Neuronal stem cell (in vitro differentiated cells): ENCODE measurements around the gene TMED9.
"Not testable (repeated sequence)": the region's sequence is repeated elsewhere in the genome, so short reads cannot be mapped to it uniquely, and the experiment has no call there.

Source experiments
- DNase-seq: peaks from one replicate; pipeline ENCODE4 v3.0.0-alpha.2; 2013; ENCODE audit warnings: low spot score
- H2AFZ ChIP-seq: one replicate; pipeline ENCODE4 v1.6.1; 2013; ENCODE audit warnings: mild to moderate bottlenecking, low read length, inconsistent platforms
- H2AK5ac ChIP-seq: 2 replicates; pipeline ENCODE4 v1.6.1; 2013; ENCODE audit warnings: low read depth, mild to moderate bottlenecking, inconsistent platforms, low read length, moderate library complexity, mixed read lengths
- H2BK120ac ChIP-seq: 2 replicates; pipeline ENCODE4 v1.6.1; 2013; ENCODE audit warnings: low read depth, mild to moderate bottlenecking, inconsistent platforms, low read length, moderate library complexity, mixed read lengths
- H2BK12ac ChIP-seq: one replicate; pipeline ENCODE4 v1.6.1; 2013; ENCODE audit warnings: low read length, inconsistent platforms
- H2BK15ac ChIP-seq: 2 replicates; pipeline ENCODE4 v1.6.1; 2013; ENCODE audit warnings: mild to moderate bottlenecking, low read length, inconsistent platforms, mixed read lengths
- H2BK5ac ChIP-seq: one replicate; pipeline ENCODE4 v1.6.1; 2013; ENCODE audit warnings: inconsistent platforms, mild to moderate bottlenecking, low read length, moderate library complexity
- H3K14ac ChIP-seq: one replicate; pipeline ENCODE4 v1.6.1; 2013; ENCODE audit warnings: low read length, inconsistent platforms
- H3K18ac ChIP-seq: 2 replicates; pipeline ENCODE4 v1.6.1; 2013; ENCODE audit warnings: low read length, inconsistent platforms
- H3K23ac ChIP-seq: 2 replicates; pipeline ENCODE4 v1.6.1; 2013; ENCODE audit warnings: low read depth, mild to moderate bottlenecking, mixed read lengths, low read length, inconsistent platforms; ENCODE audit not compliant: poor library complexity
- H3K27ac ChIP-seq: replicated peaks from 3 replicates; pipeline ENCODE4 v1.5.1; 2013; ENCODE audit warnings: low read length, inconsistent platforms
- H3K27me3 ChIP-seq, 3 experiments: 2 replicates each; pipeline ENCODE4 v1.6.1; 2013; ENCODE audit warnings: low read length in 3 of 3, mild to moderate bottlenecking in 2 of 3, inconsistent platforms in 1 of 3, low read depth in 1 of 3, mixed read lengths in 1 of 3, moderate library complexity in 1 of 3; ENCODE audit not compliant: control insufficient read depth in 3 of 3, insufficient read depth in 3 of 3
- H3K36me3 ChIP-seq, 2 donors: replicated peaks in 1 of 2; 2 replicates each; pipeline ENCODE4 v1.6.1; 2013; ENCODE audit warnings: low read length in 2 of 2; ENCODE audit not compliant: control insufficient read depth in 2 of 2, insufficient read depth in 2 of 2
- H3K4ac ChIP-seq: 2 replicates; pipeline ENCODE4 v1.6.1; 2013; ENCODE audit warnings: inconsistent platforms, mild to moderate bottlenecking, low read length, moderate library complexity
- H3K4me1 ChIP-seq, 2 donors: 1 replicate in 1 of 2; 2 replicates in 1 of 2; pipeline ENCODE4 v1.6.1; 2013; ENCODE audit warnings: low read length in 2 of 2, low read depth in 1 of 2; ENCODE audit not compliant: control insufficient read depth in 2 of 2, insufficient read depth in 1 of 2
- H3K4me2 ChIP-seq: one replicate; pipeline ENCODE4 v1.6.1; 2013; ENCODE audit warnings: mild to moderate bottlenecking, low read length, inconsistent platforms; ENCODE audit not compliant: insufficient read depth, poor library complexity, severe bottlenecking
- H3K4me3 ChIP-seq, 2 donors: 2 replicates each; pipeline ENCODE4 v1.5.1; 2013; ENCODE audit warnings: low read length in 2 of 2, mild to moderate bottlenecking in 2 of 2, inconsistent platforms in 1 of 2, moderate library complexity in 1 of 2
- H3K79me1 ChIP-seq: one replicate; pipeline ENCODE4 v1.6.1; 2013; ENCODE audit warnings: low read depth, mild to moderate bottlenecking, inconsistent platforms, low read length, moderate library complexity
- H3K9ac ChIP-seq: one replicate; pipeline ENCODE4 v1.6.1; 2013; ENCODE audit warnings: mild to moderate bottlenecking, low read depth, low read length, inconsistent platforms; ENCODE audit not compliant: poor library complexity
- H3K9me3 ChIP-seq, 2 donors: replicated peaks in 1 of 2; 2 replicates each; pipeline versions ENCODE3 to v1.6.1; 2013; ENCODE audit warnings: low read length in 2 of 2, mild to moderate bottlenecking in 2 of 2, inconsistent platforms in 1 of 2, low read depth in 1 of 2, mixed read lengths in 1 of 2, moderate library complexity in 1 of 2; ENCODE audit not compliant: control insufficient read depth in 2 of 2, insufficient read depth in 1 of 2
- H4K8ac ChIP-seq: one replicate; pipeline ENCODE4 v1.6.1; 2013; ENCODE audit warnings: low read depth, mild to moderate bottlenecking, inconsistent platforms, low read length, moderate library complexity
- H4K91ac ChIP-seq: one replicate; pipeline ENCODE4 v1.6.1; 2013; ENCODE audit warnings: low read length, low read depth, mild to moderate bottlenecking, inconsistent platforms; ENCODE audit not compliant: poor library complexity
- WGBS, 2 donors: extraction: QIAGEN DNeasy Blood & Tissue Kit; methylation state at CpG; one replicate each; pipeline ENCODE4 v1.1.7; 2013; ENCODE audit warnings: missing lambda C conversion rate in 2 of 2, mixed read lengths in 1 of 2; ENCODE audit not compliant: insufficient read length in 2 of 2, insufficient replicate concordance in 1 of 2; ENCODE audit errors: extremely low coverage in 2 of 2; 5-methylcytosine and 5-hydroxymethylcytosine counted together

Gene TMED9

GRCh38 chr5:177611446-177612214 is 19.6 kb downstream of the TMED9 start:
- no peak overlapping the region for H3K14ac ChIP-seq
- no peak overlapping the region for H3K18ac ChIP-seq
- H3K4ac ChIP-seq, result peak overlapping the region; percentile 66
- no CpG with 5 or more reads among the region's 15 CpGs for WGBS, 2 donors
- H3K27ac ChIP-seq, result no peak overlapping the region
- no peak overlapping the region for H2BK120ac ChIP-seq
- H3K23ac ChIP-seq, result peak overlapping the region; percentile 55
- no peaks in the 10 kb centered on the region for H3K27me3 ChIP-seq
- no peak for DNase-seq
- no peak overlapping the region for H2BK12ac ChIP-seq
- H3K79me1 ChIP-seq, result no peaks in the 10 kb centered on the region
- no peak overlapping the region for H4K8ac ChIP-seq
- H2AFZ ChIP-seq, result no peak overlapping the region
- H3K9me3 ChIP-seq, result peaks cover 0 to 5% of the 10 kb centered on the region in 2 donors
- peaks cover 8 to 12% of the 10 kb centered on the region in 2 donors for H3K4me1 ChIP-seq
- no peak overlapping the region for H4K91ac ChIP-seq
- no peak overlapping the region for H2BK15ac ChIP-seq
- H3K4me2 ChIP-seq, result no peak overlapping the region
- no peak overlapping the region for H2BK5ac ChIP-seq
- no peak overlapping the region for H2AK5ac ChIP-seq
- no peak overlapping the region for H3K9ac ChIP-seq
- H3K4me3 ChIP-seq, result peak overlapping the region in 1 of 2 donors; percentile 38
- peaks cover 14 to 66% of the 10 kb centered on the region in 2 donors for H3K36me3 ChIP-seq

GRCh38 chr5:177612215-177612673 is 20.2 kb downstream of the TMED9 start:
- Histone ChIP-seq H3K9me3 (peaks cover 0 to 5% of the 10 kb centered on the region in 2 donors), H2BK15ac (no peak overlapping the region), H2AFZ (no peak overlapping the region), H3K4ac (no peak overlapping the region), H3K4me3 (no peak overlapping the region), H2BK120ac (no peak overlapping the region), H2BK12ac (no peak overlapping the region), H3K27me3 (no peaks in the 10 kb centered on the region), H4K91ac (no peak overlapping the region), H3K4me1 (peaks cover 6 to 9% of the 10 kb centered on the region in 2 donors), H3K9ac (no peak overlapping the region), H3K79me1 (no peaks in the 10 kb centered on the region), H3K18ac (no peak overlapping the region), H3K27ac (no peak overlapping the region), H2BK5ac (no peak overlapping the region), H3K14ac (no peak overlapping the region), H3K36me3 (peaks cover 14 to 71% of the 10 kb centered on the region in 2 donors), H2AK5ac (no peak overlapping the region), H3K23ac (no peak overlapping the region), H3K4me2 (no peak overlapping the region), H4K8ac (no peak overlapping the region)
- DNase-seq, result no peak
- no CpG with 5 or more reads among the region's 6 CpGs for WGBS, 2 donors

- no peak for DNase-seq
- Histone ChIP-seq H3K23ac (no peak overlapping the region), H3K9ac (no peak overlapping the region), H2BK120ac (no peak overlapping the region), H2BK12ac (no peak overlapping the region), H3K4me2 (no peak overlapping the region), H4K8ac (no peak overlapping the region), H4K91ac (no peak overlapping the region), H3K4ac (no peak overlapping the region), H2BK15ac (no peak overlapping the region), H3K18ac (no peak overlapping the region), H3K9me3 (peaks cover 2 to 5% of the 10 kb centered on the region in 2 donors), H3K4me3 (no peak overlapping the region), H3K4me1 (no peaks in the 10 kb centered on the region), H3K27ac (no peak overlapping the region), H2AK5ac (no peak overlapping the region), H3K36me3 (peaks cover 10 to 81% of the 10 kb centered on the region in 2 donors), H2BK5ac (no peak overlapping the region), H3K14ac (no peak overlapping the region), H3K27me3 (no peaks in the 10 kb centered on the region), H2AFZ (no peak overlapping the region), H3K79me1 (no peaks in the 10 kb centered on the region)
- WGBS, 2 donors, result no CpG with 5 or more reads among the region's 2 CpGs
Observed at GRCh38 chr5:177620560-177620959, 28.6 kb downstream of the TMED9 start.

GRCh38 chr5:177624172-177624571 is 32.2 kb downstream of the TMED9 start:
- H3K18ac ChIP-seq, H3K27me3 ChIP-seq, H3K4ac ChIP-seq, H3K4me1 ChIP-seq, H4K91ac ChIP-seq, H2BK12ac ChIP-seq, H3K27ac ChIP-seq, H3K4me3 ChIP-seq, H4K8ac ChIP-seq, H3K79me1 ChIP-seq, H2AK5ac ChIP-seq, H2BK5ac ChIP-seq, H2AFZ ChIP-seq, H3K9ac ChIP-seq, H3K4me2 ChIP-seq, H2BK15ac ChIP-seq, H3K14ac ChIP-seq, H3K9me3 ChIP-seq, H3K23ac ChIP-seq, DNase-seq, H2BK120ac ChIP-seq: not testable (repeated sequence)
- peaks cover 3 to 56% of the 10 kb centered on the region in 2 donors for H3K36me3 ChIP-seq
- no CpG with 5 or more reads among the region's 10 CpGs for WGBS, 2 donors
